ENCODE measurements around the gene MIEF1. TPM values are rescaled to one million over a fixed set of nuclear protein-coding genes. Genes with fewer than 3 reads are reported as not detected.

The MIEF1 gene
- total and polyA plus RNA-seq, 3 donors from 2014 or later = 60.6 to 120 (median 78.2) TPM

- no peaks in the 10 kb centered on the region for H3K9me3 ChIP-seq
- H3K36me3 ChIP-seq (ENCODE audit: low read depth, missing control alignments) = no peaks in the 10 kb centered on the region
- no peaks in the 10 kb centered on the region for H3K27me3 ChIP-seq
- TF ChIP-seq CTCF (IDR thresholded peaks at IDR 0.05) (no peak), POLR2A (IDR thresholded peaks at IDR 0.05) (no peak)
- H3K4me1 ChIP-seq = no peaks in the 10 kb centered on the region
- H3K4me3 ChIP-seq = no peak overlapping the region
- 87 to 96% methylated on average over 4 of the region's 4 CpGs for WGBS, 2 donors
- intact Hi-C loops (cut with DNase I; ENCODE audit: low total_unique reads) = no loop called here
- no peak for DNase-seq
- H3K27ac ChIP-seq = no peak overlapping the region
Measured at GRCh38 chr22:39510529-39511149, 8.5 kb downstream of the MIEF1 start.

GRCh38 chr22:39511226-39511625 is 9.1 kb downstream of the MIEF1 start:
- Histone ChIP-seq H3K27me3 (no peaks in the 10 kb centered on the region), H3K27ac (no peak overlapping the region), H3K4me1 (no peaks in the 10 kb centered on the region), H3K4me3 (no peak overlapping the region), H3K9me3 (no peaks in the 10 kb centered on the region), H3K36me3 (ENCODE audit: low read depth, missing control alignments) (no peaks in the 10 kb centered on the region)
- 92 to 93% methylated on average over 13 of the region's 13 CpGs for WGBS, 2 donors
- DNase-seq = no peak
- intact Hi-C loops (cut with DNase I; ENCODE audit: low total_unique reads) = no loop called here
- TF ChIP-seq POLR2A (IDR thresholded peaks at IDR 0.05) (no peak), CTCF (IDR thresholded peaks at IDR 0.05) (no peak)

GRCh38 chr22:39512026-39512425 is 9.9 kb downstream of the MIEF1 start:
- H3K9me3 ChIP-seq = no peaks in the 10 kb centered on the region
- no peak for TF ChIP-seq CTCF (IDR thresholded peaks at IDR 0.05)
- TF ChIP-seq POLR2A (IDR thresholded peaks at IDR 0.05) = no peak
- no peak overlapping the region for H3K4me3 ChIP-seq
- intact Hi-C loops (cut with DNase I; ENCODE audit: low total_unique reads) = no loop called here
- H3K4me1 ChIP-seq = no peaks in the 10 kb centered on the region
- H3K27ac ChIP-seq = no peak overlapping the region
- WGBS, 2 donors = 89 to 95% methylated on average over 10 of the region's 10 CpGs
- DNase-seq = no peak
- H3K27me3 ChIP-seq = no peaks in the 10 kb centered on the region
- no peaks in the 10 kb centered on the region for H3K36me3 ChIP-seq (ENCODE audit: low read depth, missing control alignments)

DNA sequence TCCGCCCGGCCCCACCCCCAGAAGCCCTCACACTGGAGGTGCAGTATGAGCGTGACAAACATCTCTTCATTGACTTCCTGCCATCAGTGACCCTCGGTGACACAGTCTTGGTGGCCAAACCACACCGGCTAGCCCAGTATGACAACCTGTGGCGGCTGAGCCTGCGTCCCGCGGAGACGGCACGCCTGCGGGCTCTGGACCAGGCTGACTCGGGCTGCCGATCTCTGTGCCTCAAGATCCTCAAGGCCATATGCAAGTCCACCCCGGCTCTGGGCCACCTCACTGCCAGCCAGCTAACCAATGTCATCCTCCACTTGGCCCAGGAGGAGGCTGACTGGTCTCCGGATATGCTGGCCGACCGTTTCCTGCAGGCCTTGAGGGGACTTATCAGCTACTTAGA is 11.7 kb downstream of the MIEF1 start:
- TF ChIP-seq CTCF (IDR thresholded peaks at IDR 0.05) = no peak
- TF ChIP-seq POLR2A (IDR thresholded peaks at IDR 0.05) = no peak
- no peaks in the 10 kb centered on the region for H3K9me3 ChIP-seq
- no peaks in the 10 kb centered on the region for H3K27me3 ChIP-seq
- no peak for DNase-seq
- WGBS, 2 donors = 76 to 85% methylated on average over 6 to 18 of the region's 18 CpGs
- intact Hi-C loops (cut with DNase I; ENCODE audit: low total_unique reads) = no loop called here
- no peak overlapping the region for H3K4me3 ChIP-seq
- peaks cover 7% of the 10 kb centered on the region for H3K4me1 ChIP-seq
- H3K27ac ChIP-seq = no peak overlapping the region
- no peaks in the 10 kb centered on the region for H3K36me3 ChIP-seq (ENCODE audit: low read depth, missing control alignments)

DNA sequence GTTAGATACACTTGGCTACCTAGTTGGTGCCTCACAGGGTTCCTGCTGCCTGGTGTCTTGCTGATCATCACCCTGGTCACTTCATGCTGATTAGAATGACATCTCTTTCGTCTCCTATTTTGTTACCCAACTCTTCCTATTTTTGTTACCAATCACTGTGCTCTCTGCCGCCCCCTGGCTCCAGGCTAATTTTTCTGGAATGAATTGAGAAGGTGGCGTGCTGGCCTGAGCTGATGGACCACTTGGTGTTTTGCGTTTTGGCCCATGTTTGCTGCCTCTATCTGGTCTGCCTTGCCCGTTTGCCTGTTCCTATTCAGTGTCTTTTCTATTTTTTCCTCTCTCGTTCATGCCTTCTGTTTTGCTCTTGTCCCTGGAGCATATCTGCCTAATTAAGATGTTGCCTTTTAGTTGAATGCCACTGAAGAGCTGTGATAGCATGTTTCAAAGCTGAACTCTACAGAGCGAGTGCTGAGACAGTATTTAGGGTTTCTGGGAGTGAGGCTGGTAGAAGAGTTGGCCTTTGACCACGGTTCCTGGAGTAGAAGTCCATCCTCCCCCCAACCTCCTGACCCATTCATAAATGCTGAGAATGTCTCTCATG is 12.4 kb downstream of the MIEF1 start:
- no peak overlapping the region for H3K27ac ChIP-seq
- TF ChIP-seq CTCF (IDR thresholded peaks at IDR 0.05) (peak; percentile 41 to 77 (median 70)), POLR2A (IDR thresholded peaks at IDR 0.05) (no peak)
- no peaks in the 10 kb centered on the region for H3K9me3 ChIP-seq
- WGBS, 2 donors = 43 to 44% methylated on average over 8 of the region's 8 CpGs
- DNase-seq = peak; percentile 80
- H3K27me3 ChIP-seq = no peaks in the 10 kb centered on the region
- peaks cover 12% of the 10 kb centered on the region for H3K4me1 ChIP-seq
- H3K36me3 ChIP-seq (ENCODE audit: low read depth, missing control alignments) = no peaks in the 10 kb centered on the region
- intact Hi-C loops (cut with DNase I; ENCODE audit: low total_unique reads) = no loop called here
- H3K4me3 ChIP-seq = no peak overlapping the region
